GM18505 (cell line): ENCODE data around the gene LRRC37A2.
"Not testable (repeated sequence)": the region's sequence is repeated elsewhere in the genome, so short reads cannot be mapped to it uniquely, and the experiment has no call there.

Experiments
- ATAC-seq: cut with Tn5 transposase; IDR thresholded peaks from one replicate; pipeline ENCODE4 v1.9.1; 2021; ENCODE audit not compliant: unreplicated experiment

Gene LRRC37A2

DNA sequence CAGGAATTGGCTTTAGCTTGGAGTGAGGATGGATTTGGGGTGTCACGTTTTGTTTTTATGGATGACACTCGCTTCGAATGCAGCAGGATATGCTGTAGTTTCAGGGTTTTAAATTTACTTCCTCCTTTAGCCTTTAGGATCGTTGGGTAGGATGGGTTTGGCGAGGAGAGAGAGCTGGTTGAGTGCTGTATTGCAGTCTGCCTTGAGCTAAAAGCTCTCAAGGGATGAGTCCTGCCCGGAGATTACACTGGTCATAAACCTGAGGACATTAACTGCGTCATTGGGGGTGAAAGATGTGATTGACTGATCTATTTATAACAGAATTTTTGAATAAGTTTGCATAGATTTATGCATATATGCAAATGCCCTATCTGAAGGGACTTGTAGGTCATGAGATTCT is 79.1 kb downstream of the LRRC37A2 start:
- not testable (repeated sequence) for ATAC-seq

DNA sequence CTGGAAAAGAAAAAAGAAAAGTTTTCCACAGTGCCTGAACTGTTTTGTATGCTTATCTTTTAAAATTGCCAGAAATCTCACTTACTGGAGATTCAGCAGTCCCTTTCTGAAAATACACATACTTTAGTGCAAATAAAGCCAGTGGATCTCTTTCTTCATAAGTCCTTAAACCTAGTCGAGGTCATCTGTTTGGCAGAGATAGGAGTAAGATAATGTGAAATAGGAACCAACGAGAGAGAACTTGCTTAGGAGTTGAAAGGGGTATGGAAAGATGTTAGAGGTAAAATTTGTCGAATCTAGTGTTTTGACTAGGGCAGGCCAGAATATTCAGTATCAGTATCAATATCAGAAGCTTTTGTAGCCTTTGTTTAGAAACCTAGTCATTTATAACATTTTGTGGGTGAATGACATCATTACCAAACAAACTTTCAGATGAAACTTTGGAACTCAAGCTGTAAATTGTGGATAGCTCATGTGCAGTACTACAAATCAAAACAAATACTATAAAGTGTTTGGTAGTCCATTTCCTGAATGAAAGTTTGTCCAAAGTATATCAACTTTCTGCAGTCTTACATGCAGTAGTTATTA is 86.2 kb downstream of the LRRC37A2 start:
- ATAC-seq, result not testable (repeated sequence)

DNA sequence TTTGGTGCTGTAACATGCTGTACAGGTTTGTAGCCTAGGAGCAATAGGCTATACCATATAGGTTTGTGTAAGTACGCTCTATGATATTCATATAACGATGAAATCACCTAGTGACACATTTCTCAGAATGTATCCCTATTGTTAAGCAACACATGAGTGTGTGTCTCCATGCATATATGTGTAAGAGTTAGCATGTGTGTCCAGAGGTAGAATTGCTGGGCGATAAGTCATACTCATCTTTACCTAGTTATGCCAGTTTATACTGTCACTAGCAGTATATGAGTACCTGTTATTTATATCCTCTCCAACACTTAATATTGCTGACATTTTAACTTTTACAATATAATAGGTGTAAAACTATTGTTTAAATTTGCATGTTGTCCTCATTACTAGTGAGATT is 88.5 kb downstream of the LRRC37A2 start:
- not testable (repeated sequence) for ATAC-seq

DNA sequence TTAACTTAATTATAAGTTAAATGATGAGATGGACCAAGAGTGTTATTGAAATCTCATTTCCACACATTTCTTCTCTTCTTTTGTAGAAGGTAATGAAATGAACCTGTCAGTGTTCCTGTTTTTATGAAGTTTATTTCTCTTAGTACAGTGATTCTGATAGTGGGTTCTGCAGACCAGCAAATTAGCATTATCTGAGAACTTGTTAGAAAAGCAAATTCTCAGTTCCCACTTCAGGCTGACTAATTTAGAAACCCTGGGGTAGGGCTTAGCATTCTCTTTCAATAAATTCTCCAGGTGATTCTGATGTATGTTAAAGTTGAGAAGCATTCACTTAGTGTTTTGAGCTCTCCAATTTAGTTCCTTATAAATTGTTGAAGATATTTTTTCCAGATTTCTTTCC is 90.9 kb downstream of the LRRC37A2 start:
- ATAC-seq, result not testable (repeated sequence)
